Sigmoid colon (tissue), 4 donors: ENCODE data around the gene GABRB1.

Experiments
- POLR2A ChIP-seq, 2 donors: fragments of 450-650 bp; IDR thresholded peaks; one replicate each; pipeline ENCODE4 v1.6.1; 2016; ENCODE audit warnings: antibody characterized with exemption in 2 of 2, mild to moderate bottlenecking in 2 of 2, moderate library complexity in 2 of 2
- POLR2AphosphoS5 ChIP-seq, 4 donors: sonication (generic); formaldehyde crosslinking; IDR thresholded peaks; one replicate each; pipeline ENCODE4 v1.6.1; 2017; ENCODE audit warnings: antibody characterized with exemption in 4 of 4
- TF ChIP-seq, protein P1 (sequence below), 4 experiments: fragments of 450-650 bp in 3 of 4; fragments of 200-600 bp in 1 of 4; IDR thresholded peaks; one replicate each; pipeline ENCODE4 v1.5.1; 2016 to 2019; ENCODE audit warnings: antibody characterized with exemption in 4 of 4, mild to moderate bottlenecking in 3 of 4, moderate library complexity in 2 of 4

DNA sequence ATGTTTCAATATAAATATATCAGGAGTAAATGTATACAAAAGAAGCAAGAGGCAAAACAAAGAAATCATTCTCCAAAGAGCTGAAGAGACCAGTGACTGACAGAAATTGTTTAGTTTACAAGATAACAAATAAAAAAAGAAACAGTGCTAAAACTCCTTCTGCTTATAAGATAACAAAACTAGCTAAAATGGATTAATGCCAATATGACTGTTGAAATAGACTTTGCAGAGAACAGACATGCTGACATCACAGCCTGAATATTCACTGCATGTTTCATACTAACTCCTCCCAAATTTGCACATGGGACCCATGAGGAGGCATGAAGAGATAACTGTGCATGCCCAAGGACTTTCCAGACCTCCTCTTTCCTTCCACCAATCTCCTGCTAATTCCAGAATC is 31.8 kb upstream of the GABRB1 start:
- TF ChIP-seq, protein P1, sequence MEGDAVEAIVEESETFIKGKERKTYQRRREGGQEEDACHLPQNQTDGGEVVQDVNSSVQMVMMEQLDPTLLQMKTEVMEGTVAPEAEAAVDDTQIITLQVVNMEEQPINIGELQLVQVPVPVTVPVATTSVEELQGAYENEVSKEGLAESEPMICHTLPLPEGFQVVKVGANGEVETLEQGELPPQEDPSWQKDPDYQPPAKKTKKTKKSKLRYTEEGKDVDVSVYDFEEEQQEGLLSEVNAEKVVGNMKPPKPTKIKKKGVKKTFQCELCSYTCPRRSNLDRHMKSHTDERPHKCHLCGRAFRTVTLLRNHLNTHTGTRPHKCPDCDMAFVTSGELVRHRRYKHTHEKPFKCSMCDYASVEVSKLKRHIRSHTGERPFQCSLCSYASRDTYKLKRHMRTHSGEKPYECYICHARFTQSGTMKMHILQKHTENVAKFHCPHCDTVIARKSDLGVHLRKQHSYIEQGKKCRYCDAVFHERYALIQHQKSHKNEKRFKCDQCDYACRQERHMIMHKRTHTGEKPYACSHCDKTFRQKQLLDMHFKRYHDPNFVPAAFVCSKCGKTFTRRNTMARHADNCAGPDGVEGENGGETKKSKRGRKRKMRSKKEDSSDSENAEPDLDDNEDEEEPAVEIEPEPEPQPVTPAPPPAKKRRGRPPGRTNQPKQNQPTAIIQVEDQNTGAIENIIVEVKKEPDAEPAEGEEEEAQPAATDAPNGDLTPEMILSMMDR (IDR thresholded peaks at IDR 0.05), result no peak
- TF ChIP-seq POLR2A (IDR thresholded peaks at IDR 0.05), result no peak
- TF ChIP-seq POLR2AphosphoS5 (IDR thresholded peaks at IDR 0.05), result no peak
